ENCODE measurements around the gene MIGA1.
A peak's percentile ranks its signal among the peaks of the same experiment; 100 is the strongest.
"Not testable (repeated sequence)": the region's sequence is repeated elsewhere in the genome, so short reads cannot be mapped to it uniquely, and the experiment has no call there.

Gene MIGA1

GRCh38 chr1:77779529-77780281 lies at the start of gene MIGA1:
Gene MIGA1 (plus strand): TSS chr1:77779649. CDS start chr1:77783253, 3,604 bp downstream.
- DNase-seq (ENCODE audit: low read depth in 2 of 2), result peak; percentile 68 to 71

- no peak for DNase-seq (ENCODE audit: low read depth in 2 of 2)
These were observed 47.4 kb upstream of the MIGA1 start for GRCh38 chr1:77732090-77732489.

- DNase-seq (ENCODE audit: low read depth in 2 of 2), result no peak
These were observed 40.2 kb upstream of the MIGA1 start for GRCh38 chr1:77739235-77739634.

- no peak for DNase-seq (ENCODE audit: low read depth in 2 of 2)
These were observed 38.1 kb upstream of the MIGA1 start for GRCh38 chr1:77741316-77741715.

- no peak for DNase-seq (ENCODE audit: low read depth in 2 of 2)
These were observed 37.4 kb upstream of the MIGA1 start for GRCh38 chr1:77742011-77742555.

GRCh38 chr1:77744576-77744975 lies 34.9 kb upstream of the MIGA1 start:
- no peak for DNase-seq (ENCODE audit: low read depth in 2 of 2)

- not testable (repeated sequence) for DNase-seq (ENCODE audit: low read depth in 2 of 2)
These were observed 30.0 kb upstream of the MIGA1 start for GRCh38 chr1:77749489-77749888.

GRCh38 chr1:77756052-77756754 lies 23.2 kb upstream of the MIGA1 start:
- DNase-seq (ENCODE audit: low read depth in 2 of 2), result no peak

GRCh38 chr1:77757066-77757584 lies 22.3 kb upstream of the MIGA1 start:
- DNase-seq (ENCODE audit: low read depth in 2 of 2), result no peak

GRCh38 chr1:77757603-77758002 lies 21.8 kb upstream of the MIGA1 start:
- no peak for DNase-seq (ENCODE audit: low read depth in 2 of 2)

- peak in 1 of 2 experiments; percentile 20 for DNase-seq (ENCODE audit: low read depth in 2 of 2)
These were observed 20.1 kb upstream of the MIGA1 start, which contains the start of gene USP33 for GRCh38 chr1:77759071-77760028. Gene USP33 (minus strand): TSS chr1:77759852. CDS start chr1:77741697, 18,155 bp downstream.

GRCh38 chr1:77762072-77762476 lies 17.4 kb upstream of the MIGA1 start:
- peak in 1 of 2 experiments; percentile 25 for DNase-seq (ENCODE audit: low read depth in 2 of 2)

- DNase-seq (ENCODE audit: low read depth in 2 of 2), result no peak
These were observed 11.4 kb upstream of the MIGA1 start for GRCh38 chr1:77768006-77768405.

GRCh38 chr1:77776007-77776700 lies 3.3 kb upstream of the MIGA1 start:
- no peak for DNase-seq (ENCODE audit: low read depth in 2 of 2)

- no peak for DNase-seq (ENCODE audit: low read depth in 2 of 2)
These were observed 2.2 kb downstream of the MIGA1 start for GRCh38 chr1:77781683-77782082.

- no peak for DNase-seq (ENCODE audit: low read depth in 2 of 2)
These were observed 3.7 kb downstream of the MIGA1 start for GRCh38 chr1:77783141-77783540.

GRCh38 chr1:77786093-77786741 lies 6.8 kb downstream of the MIGA1 start:
- DNase-seq (ENCODE audit: low read depth in 2 of 2), result not testable (repeated sequence)

GRCh38 chr1:77794550-77794949 lies 15.1 kb downstream of the MIGA1 start:
- DNase-seq (ENCODE audit: low read depth in 2 of 2), result no peak

- DNase-seq (ENCODE audit: low read depth in 2 of 2), result no peak
These were observed 17.4 kb downstream of the MIGA1 start for GRCh38 chr1:77796695-77797405.

- no peak for DNase-seq (ENCODE audit: low read depth in 2 of 2)
These were observed 18.5 kb downstream of the MIGA1 start for GRCh38 chr1:77797991-77798390.
